ENCODE measurements around the gene FBL. TPM values are rescaled to one million over a fixed set of nuclear protein-coding genes. Genes with fewer than 3 reads are reported as not detected.

Gene FBL
- total and polyA plus RNA-seq, 10 of the 15 experiments (the other 5 are each of a cell fraction or from before 2014, with no cell fraction given): 156 to 1,083 (median 478) TPM

- TF ChIP-seq E4F1 (IDR thresholded peaks at IDR 0.05; ENCODE audit: borderline replicate concordance, partially characterized antibody) (no peak), LARP7 (IDR thresholded peaks at IDR 0.05) (peak; percentile 70; the same call in 1 of the 2 replicates), SUPT20H (IDR thresholded peaks at IDR 0.05; ENCODE audit: borderline replicate concordance, control insufficient read depth, low read depth, low read length) (no peak), IRF4 (IDR thresholded peaks at IDR 0.05; ENCODE audit: low read depth, low read length) (no peak), MEF2A (IDR thresholded peaks at IDR 0.05; ENCODE audit: insufficient read depth, low read depth, low read length) (no peak), PAX8 (IDR thresholded peaks at IDR 0.05) (no peak), CTCF (IDR thresholded peaks at IDR 0.05 in 2 of 3, conservative IDR thresholded peaks at IDR 0.05 in 1 of 3; ENCODE audit: control insufficient read depth in 2 of 3, extremely low read depth in 1 of 3, insufficient read depth in 1 of 3, low read depth in 3 of 3, low read length in 3 of 3) (no peak), ATF7 (IDR thresholded peaks at IDR 0.05; ENCODE audit: low read depth) (no peak), NR2C2 (IDR thresholded peaks at IDR 0.05; ENCODE audit: borderline replicate concordance, control insufficient read depth, insufficient read length, low read depth) (peak; percentile 60), POLR2AphosphoS2 (IDR thresholded peaks at IDR 0.05; ENCODE audit: low read depth, low read length) (peak; percentile 77; the same call in 1 of the 2 replicates), HDGF (IDR thresholded peaks at IDR 0.05) (peak; percentile 51; the same call in 1 of the 2 replicates), SPI1 (IDR thresholded peaks at IDR 0.05; ENCODE audit: borderline replicate concordance, insufficient read depth, low read depth, low read length) (no peak), RAD21 (IDR thresholded peaks at IDR 0.05; ENCODE audit: insufficient read depth, low read depth, low read length) (no peak), CREM (IDR thresholded peaks at IDR 0.05; ENCODE audit: low read depth) (peak; percentile 77; the same call in 1 of the 2 replicates), MYB (IDR thresholded peaks at IDR 0.05; ENCODE audit: borderline replicate concordance, low read depth, low read length) (no peak), STAT3 (IDR thresholded peaks at IDR 0.05; ENCODE audit: low read depth, low read length) (no peak), SUZ12 (IDR thresholded peaks at IDR 0.05; ENCODE audit: unreplicated experiment) (no peak), MEF2B (IDR thresholded peaks at IDR 0.05; ENCODE audit: partially characterized antibody, poor library complexity, severe bottlenecking) (no peak), RB1 (IDR thresholded peaks at IDR 0.05; ENCODE audit: borderline replicate concordance) (no peak), POU2F2 (IDR thresholded peaks at IDR 0.05; ENCODE audit: borderline replicate concordance, low read depth, low read length) (no peak), ZBTB40 (IDR thresholded peaks at IDR 0.05; ENCODE audit: borderline replicate concordance) (no peak; the same call in 1 of the 2 replicates)
These were observed 21.8 kb downstream of the FBL start (continued) for GRCh38 chr19:39824143-39825092.

Measured in GM12878 (cell line).